Measurements from ENCODE around the gene RABAC1.
A peak's percentile ranks its signal among the peaks of the same experiment; 100 is the strongest.
"Not testable (repeated sequence)": the region's sequence is repeated elsewhere in the genome, so short reads cannot be mapped to it uniquely, and the experiment has no call there.

RABAC1 gene

DNA sequence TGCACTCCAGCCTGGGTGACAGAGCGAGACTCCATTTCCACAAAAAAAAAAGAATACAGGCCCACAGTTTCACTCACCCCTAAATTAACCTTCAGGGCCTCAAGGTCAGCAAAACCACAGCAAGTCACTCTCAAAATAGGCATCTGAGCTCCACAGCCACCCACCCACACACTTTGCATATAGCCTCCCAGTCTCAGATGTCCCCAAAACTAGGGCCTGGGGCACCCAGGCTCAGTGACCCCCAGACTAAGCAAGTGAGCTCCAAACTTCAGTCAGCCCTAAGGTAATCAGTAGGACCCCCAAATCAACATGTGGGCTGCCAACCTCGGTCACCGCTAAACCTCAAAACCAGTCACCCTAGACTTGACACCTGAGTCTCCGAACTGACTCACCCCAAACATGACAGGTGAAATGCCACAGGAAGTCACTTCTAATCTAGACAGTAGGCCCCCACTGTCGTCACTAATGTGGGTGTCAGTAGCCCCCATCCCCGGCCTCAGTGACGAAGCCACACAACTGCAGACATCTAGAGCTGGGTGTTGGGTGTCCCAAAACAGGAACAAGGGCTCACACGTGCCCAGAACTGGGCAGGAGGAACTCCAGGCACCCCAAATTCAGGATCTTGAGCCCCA, 13.9 kb downstream of the RABAC1 start:
- DNase-seq (ENCODE audit: low read depth) = no peak

GRCh38 chr19:41944336-41944735, 14.8 kb downstream of the RABAC1 start:
- DNase-seq (ENCODE audit: low read depth) = peak; percentile 44

DNA sequence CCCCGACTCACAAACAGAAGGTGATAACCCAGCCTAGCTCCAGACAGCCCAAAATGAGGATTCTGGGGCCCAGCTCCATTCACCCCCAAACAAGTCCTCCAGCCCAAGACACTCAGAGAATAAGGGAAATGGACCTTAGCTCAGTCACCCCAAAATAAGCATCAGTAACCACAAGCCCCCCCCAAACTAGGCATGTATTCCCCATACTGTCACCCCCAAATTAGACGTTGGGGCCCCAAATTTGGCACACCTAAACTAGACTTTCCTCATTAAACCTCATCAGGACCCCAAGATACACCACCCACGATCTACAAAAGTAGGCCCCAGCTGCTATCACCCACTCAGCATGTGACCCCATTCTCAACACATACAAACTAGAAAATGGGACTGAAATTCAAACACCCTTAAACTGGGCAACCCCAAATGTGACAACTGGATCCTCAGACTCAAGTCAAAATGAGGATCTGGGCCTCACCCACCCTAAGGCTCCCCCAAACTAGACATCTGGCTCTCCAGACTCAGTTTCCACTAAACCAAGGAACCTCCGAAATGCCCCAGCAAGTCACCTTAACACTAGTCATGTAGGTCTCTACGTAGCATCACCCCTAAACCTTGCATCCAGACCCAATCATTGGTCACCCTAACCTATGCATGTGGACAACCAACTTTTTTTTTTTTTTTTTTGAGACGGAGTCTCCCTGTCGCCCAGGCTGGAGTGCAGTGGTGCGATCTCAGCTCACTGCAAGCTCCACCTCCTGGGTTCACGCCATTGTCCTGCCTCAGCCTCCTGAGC, 17.5 kb downstream of the RABAC1 start:
- no peak for DNase-seq (ENCODE audit: low read depth)

DNA sequence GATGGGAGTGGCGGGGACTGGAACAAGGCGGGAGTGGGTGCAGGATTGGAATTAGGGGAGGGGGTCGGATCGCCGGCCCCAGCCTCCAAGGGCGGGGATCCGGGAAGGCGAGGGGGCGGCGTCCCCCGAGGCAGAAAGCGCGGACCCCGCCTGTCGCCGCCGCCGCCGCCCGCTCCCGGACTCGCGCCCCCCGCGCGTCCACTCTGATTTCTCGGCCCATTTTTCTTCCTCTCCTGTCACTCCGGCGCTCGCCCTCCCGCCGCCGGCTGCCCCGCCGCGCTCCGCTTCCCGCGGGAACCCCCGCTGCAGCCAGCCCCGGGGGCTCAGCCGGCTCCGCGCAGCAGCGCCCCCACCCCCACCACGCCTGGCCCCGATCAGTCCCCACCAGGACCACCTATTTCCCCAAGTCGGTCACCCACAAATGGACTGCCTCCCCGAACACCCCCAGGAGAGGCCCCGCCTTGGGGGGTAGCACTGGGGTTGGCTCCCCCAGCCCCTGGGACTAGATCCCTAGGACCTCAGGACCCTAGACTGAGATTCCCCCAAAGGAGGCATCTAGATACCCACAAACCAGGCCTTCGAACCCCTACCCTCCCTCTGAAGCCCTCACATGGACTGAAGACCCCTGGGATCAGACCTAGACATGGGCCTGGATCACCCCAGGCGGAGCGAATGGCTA, 18.3 kb downstream of the RABAC1 start:
- no peak for DNase-seq (ENCODE audit: low read depth)

DNA sequence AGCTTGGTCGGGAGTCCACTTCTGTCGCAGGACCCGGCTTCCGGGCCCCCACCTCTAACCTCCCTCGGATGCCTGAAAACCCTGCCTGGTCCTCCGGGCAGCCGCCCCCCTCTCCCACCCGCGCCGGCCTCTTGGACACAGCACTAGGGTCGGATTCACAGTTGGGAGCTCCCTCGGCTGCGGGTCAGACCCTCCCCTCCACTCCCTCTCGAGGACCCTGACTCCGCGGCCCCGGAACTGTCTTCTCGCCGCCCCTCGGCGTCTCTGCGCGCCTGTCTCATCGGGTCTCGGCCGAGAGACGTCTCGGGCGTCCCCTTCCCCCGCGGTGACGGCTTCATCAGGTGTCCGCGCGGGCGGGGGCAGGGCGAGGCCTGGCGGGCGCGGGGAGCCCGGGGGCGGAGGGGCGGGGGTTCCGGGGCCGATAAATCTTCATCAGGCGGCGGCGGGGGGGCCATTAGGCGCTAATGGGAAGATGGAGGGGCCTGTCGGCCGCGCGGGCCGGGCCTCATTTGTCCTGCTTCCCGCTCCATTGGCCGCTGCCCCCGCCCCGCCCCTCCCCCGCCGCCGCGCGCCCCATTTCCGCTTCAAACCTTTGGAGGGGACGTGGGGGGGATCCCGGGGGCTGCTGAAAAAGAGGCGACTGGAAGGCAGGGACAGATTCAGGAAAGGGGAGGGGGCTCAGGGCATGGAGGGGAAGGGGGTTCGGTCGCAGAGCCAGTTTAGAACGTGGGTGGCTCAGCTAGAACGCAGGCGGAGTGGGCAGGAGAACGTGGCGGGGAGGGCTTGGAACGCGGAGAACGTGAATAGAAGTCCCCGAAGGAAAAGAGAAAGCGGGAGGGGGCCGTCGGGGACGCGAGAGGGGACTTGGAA, 19.0 kb downstream of the RABAC1 start:
- DNase-seq (ENCODE audit: low read depth) = no peak

DNA sequence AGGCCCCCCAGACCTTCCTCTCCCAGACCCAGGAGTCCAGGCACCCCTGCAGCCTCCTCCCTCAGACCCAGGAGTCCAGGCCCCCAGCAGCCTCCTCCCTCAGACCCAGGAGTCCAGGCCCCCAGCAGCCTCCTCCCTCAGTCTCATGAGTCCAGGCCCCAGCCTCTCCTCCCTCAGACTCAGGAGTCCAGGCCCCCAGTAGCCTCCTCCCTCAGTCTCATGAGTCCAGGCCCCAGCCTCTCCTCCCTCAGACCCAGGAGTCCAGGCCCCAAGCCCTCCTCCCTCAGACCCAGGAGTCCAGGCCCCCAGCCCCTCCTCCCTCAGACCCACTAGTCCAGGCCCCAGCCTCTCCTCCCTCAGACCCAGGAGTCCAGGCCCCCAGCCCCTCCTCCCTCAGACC, 19.9 kb downstream of the RABAC1 start:
- not testable (repeated sequence) for DNase-seq (ENCODE audit: low read depth)

GRCh38 chr19:41937525-41938468, 21.3 kb downstream of the RABAC1 start:
- DNase-seq (ENCODE audit: low read depth) = no peak

- DNase-seq (ENCODE audit: low read depth) = no peak
These were observed 22.2 kb downstream of the RABAC1 start for GRCh38 chr19:41936961-41937360.

GRCh38 chr19:41936416-41936850, 22.7 kb downstream of the RABAC1 start:
- DNase-seq (ENCODE audit: low read depth) = no peak

GRCh38 chr19:41935760-41936415, 23.2 kb downstream of the RABAC1 start:
- DNase-seq (ENCODE audit: low read depth) = no peak

DNA sequence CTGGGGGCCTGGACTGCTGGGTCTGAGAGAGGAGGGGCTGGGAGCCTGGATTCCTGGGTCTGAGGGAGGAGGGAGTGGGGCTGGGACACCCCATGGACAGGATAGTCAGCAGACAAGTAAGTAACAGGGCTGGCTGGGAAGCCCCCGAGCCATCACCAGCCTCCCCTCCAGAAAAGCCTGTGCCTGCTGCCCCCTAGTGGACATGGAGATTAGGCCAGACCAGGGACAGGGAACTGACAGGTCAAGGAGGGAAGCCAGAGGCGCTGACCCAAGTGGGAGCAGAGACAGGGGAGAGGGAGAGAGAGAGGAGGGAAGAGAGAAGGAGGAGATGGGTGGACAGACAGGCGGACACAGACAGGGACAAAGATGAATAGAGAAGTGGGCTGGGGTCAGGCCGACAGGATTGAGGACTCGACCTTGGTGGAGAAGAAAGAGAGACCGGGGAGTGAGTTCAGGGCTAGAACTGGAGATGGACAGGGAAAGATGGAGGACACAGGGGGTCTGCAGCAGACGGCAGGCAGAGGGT, 24.2 kb downstream of the RABAC1 start:
- peak; percentile 33 for DNase-seq (ENCODE audit: low read depth)

DNA sequence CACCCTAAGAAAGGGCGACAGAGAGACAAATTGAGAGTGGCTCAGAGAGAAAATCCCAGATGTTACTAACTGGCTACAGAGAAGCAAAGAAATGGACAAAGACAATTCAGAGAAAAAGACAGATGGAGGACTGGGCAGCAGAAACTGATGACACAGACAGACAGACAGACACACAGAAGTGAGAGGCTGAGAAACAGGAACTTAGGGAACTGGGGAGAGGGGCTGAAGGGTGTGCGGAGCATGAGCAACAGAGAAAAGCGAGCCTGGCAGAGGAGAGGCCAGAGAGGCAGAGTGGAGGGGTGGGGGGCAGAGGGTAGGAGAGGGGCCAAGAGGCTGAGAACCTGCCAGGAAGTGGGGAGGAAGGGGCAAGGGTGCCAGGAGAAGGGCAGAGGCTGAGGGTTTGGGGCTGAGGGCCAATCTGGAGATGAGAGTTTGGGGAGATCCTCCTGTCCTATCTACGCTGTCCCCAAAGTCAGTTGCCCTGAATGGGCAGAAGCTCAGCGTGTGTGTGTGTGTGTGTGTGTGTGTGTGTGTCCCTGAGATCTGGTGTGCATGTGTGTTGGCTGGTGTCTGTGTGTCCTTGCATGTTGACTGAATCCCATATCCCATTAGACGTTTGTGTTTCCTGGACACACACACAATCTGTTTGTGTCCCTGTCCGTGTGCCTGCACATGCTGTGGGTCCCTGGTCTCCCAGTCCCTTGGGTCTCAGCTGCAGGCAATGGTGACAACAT, 25.3 kb downstream of the RABAC1 start:
- no peak for DNase-seq (ENCODE audit: low read depth)

GRCh38 chr19:41932720-41933332, 26.3 kb downstream of the RABAC1 start:
- no peak for DNase-seq (ENCODE audit: low read depth)

DNA sequence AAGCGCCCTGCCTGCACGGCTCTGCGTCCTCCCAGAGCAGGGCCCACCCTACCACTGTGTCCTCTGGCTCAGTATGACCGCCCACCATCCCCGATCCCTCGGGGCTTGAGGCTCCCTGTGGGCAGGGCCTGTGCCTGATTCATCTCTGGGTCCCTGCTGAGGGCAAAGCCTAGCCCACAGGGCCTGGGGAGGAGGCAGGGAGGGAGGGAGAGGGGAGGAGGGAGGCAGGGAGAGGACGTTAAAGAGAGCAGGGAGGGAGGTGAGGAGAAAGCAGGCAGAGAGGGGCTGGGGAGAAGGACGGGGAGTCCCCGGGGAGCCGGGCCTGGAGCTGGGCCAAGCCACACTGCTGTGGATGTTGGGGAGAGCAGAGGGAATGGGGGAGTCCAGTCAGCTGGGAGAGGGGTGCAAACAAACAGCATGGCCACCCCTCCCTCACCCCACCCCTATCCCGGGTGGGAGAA, 26.8 kb downstream of the RABAC1 start:
- no peak for DNase-seq (ENCODE audit: low read depth)

DNA sequence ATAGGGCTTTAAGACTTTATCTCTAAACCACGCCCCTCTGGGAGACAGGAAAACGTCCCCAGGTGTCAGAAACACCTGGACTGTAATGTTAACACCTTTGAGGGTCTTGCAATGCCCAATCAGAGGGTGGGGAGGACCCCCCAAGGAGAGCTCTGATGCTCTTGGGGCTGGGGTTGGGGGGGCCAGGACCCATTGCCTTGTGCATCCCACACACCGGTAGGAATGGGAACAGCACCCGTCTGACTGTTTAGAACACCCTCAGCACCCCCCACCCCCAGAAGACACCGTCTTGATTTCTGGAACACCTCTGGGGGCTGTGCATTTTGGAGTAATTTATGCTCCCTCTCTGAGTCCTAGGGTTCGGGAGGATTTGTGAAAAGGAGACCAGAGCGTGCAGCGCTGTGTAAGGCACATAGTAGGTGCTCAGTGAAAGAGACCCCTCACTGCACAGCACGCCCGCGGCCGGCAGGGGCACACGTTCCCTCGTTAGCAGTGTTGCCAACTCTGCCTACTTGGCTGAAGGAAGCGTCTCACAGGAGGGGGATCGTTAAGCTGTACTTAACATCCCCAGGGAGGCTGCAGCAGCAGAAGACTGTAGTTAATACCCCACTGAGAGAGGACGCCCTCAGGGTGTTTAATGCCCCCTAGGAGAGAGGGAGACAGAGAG, 28.1 kb downstream of the RABAC1 start:
- no peak for DNase-seq (ENCODE audit: low read depth)

DNA sequence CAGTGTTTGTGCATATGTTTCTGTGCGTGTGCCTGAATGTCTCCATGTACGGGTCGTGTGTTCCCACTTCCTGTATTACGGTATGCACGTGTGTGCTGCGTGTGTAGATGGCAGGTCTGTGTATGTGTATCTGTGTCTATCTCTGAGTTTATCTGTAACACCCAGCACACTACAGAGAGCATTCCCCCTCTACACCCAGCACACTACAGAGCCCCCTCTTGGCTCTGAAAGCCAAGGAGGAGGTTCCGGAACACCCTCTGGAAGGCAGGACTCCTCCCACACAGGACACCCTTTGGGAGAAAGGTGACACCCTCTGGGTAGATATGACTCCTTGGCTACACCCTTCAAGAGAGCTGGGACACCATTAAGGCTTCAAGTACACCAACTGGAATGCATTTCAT, 28.8 kb downstream of the RABAC1 start:
- no peak for DNase-seq (ENCODE audit: low read depth)

DNA sequence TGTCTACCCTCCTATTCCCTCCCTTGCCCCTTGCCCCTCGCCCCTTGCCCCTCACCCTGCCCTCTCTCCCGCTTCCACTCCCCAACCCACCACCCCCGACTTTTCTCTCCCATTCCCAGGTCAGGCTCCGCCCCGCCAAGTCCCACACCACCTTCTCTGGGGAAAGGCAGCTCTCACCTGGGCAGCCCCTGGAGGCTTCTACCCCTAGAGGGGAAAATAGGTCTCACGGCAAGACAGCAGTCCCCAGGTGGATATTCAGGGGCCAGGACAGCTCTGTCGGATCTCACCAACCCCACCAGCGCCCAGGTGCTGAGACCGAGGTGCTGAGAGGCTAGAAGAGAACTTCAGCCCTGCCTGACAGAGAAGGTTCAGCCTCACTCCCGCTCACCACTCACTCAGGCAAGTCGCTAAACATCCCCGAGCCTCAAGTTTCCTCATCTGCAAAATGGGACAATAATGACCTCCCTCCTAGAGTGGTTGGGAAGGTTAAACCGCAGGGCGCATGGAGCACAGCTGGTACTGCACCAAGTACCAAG, 29.5 kb downstream of the RABAC1 start:
- DNase-seq (ENCODE audit: low read depth) = no peak
